Hypothalamus (tissue), 51 donors: ENCODE results near the gene POP5.
"Not testable (repeated sequence)": the region's sequence is repeated elsewhere in the genome, so short reads cannot be mapped to it uniquely, and the experiment has no call there.

ENCODE experiments used
- DNase-seq, 51 donors: peaks; one replicate each; lab custom pipeline; 2025; lab: John Stamatoyannopoulos, UW

The POP5 gene

DNA sequence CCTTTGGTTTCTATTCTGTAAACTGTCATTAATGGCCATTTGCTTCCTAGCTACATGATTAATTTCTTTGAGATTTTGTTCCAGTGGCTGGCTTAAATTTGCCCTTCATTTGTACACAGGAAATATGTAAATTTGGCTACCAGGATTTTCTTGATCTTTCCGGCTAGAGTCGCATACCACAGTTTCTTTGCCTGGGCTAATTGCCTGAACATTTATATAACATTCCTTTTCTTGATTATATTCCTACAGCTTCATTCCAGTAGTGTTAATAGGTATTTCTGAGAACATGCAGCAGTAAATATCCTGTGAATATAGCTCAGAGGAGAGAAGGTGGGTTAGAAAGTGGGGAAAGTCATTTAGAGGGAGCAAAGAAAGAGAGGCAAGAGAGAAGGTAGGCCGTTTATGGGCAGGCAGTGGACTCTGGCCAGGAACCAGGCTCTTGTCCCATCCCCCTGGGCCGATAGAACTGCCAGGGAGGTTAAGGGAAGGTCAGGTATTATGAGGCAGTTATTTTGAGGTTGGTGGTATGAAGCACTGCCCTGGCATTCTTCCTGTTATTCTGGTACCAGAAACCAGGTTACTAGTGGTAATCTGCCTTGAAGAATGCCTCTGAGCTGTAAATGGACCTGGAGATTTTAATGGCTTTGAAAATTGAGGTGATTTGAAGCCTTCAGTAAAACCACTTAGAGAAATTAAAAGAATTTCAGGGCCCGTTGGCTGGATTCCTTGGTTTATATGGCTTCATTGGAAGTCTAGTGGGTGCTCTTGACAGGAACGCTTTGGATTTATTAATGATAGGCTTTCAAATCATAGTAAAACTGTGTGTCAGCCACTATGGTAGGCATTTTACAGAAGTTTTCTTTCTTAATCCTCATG lies 42.7 kb downstream of the POP5 start:
- peak in 8 of 51 donors; percentile 0 to 22 (median 12) for DNase-seq

DNA sequence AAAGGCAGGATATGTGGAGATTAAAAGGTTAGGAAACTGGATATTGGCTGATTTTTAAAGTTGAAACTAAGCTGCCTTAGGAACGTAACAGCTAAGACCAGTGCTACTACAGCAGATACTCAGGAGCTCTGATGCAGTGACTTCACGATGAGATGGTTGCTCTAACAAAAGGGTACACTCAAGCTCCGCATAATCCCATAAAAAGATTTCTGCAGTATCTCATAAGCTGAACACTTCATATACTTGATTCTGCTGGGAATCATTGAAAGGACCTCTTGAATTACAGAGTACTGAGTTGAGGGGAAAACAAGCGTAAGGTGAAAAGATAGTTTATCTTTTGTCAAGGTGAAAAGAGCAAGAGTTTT lies 43.4 kb downstream of the POP5 start:
- DNase-seq: no peak

DNA sequence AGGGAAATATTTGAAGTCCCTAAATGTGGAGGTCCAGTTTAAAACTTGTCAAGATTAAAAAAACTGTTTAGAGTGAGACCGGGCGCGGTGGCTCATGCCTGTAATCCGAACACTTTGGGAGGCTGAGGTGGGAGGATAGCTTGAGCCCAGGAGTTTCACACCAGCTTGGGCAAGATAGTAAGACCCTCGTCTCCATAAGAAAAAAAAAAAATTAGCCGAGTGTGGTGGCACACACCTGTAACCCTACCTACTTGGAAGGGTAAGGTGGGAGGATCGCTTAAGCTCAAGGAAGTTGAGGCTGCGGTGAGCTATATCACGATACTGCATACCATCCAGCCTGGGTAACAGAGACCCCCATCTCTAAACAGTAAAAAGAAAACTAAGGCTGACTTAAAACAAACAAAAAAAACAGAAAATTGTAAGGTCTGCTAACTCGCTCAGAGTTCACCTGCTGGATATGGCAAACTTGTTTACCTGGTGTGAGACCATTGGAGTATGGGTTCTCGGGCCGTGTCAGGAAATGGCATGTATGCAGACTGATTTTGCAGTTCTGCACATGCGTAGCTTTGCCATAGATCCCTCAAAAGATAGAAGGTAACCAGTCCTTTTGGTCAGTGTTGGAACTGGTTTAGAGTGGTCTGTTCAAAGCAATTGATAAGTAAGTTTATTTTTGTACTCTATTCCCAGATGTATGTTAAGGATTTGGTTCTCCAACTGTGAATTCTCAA lies 45.0 kb downstream of the POP5 start:
- DNase-seq: no peak

DNA sequence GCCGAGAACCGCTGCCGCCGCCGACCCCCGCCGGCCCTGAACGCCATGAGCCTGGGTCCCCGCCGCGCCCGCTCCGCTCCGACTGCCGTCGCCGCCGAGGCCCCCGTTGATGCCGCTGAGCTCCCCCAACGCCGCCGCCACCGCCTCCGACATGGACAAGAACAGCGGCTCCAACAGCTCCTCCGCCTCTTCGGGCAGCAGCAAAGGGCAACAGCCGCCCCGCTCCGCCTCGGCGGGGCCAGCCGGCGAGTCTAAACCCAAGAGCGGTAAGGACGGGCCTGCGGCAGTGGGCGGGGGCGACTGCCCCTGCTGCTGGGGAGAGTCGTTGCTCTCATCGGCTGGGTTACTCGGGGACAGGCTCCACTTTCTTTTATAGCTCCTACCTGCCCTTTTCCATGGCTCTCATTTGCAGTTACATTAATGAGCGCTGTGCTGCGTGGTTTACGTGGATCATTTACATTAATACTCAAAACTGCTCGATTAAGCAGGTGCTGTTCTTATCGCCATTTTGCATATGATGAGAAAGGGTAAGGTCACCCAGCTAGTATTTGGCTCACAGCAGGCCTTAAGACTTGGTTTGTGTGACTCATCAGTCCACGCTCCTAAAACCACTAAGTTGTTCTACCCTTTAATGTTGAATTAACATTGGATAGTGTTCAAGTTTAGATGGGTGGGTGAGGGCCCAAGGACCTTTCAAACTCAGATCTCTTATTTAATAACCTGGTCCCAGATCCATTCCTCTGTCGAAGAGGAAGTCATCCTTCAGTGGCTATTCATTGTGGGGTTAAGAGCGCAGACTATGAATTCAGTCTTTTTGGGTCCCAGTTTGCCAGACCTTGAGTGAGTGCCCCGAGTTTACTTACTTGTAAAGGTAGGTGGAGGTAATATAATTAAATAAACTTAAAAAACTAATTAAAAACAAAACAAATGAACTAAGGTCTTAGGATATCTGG lies 46.2 kb downstream of the POP5 start:
- DNase-seq: peak in 18 of 51 donors; percentile 22 to 47 (median 39)

DNA sequence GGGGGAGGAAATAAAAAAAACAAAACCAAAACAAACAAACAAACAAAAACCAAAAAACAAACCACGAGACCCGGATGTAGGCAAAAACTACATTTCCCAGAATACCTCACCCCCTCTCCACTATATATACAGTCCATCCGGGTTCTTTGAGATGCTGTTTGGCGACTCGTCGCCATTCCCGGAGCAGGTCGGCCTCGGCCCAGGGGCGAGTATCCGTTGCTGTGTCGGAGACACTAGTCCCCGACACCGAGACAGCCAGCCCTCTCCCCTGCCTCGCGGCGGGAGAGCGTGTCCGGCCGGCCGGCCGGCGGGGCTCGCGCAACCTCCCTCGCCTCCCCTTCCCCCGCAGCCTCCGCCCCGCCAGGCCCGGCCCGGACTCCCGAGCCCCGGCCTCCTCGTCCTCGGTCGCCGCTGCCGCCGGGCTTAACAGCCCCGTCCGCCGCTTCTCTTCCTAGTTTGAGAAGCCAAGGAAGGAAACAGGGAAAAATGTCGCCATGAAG lies 46.9 kb downstream of the POP5 start, which contains the start of gene RNF10:
RNF10 (plus strand) TSS at position 154 of the 500 bp plus-strand sequence. CDS start 456 bp downstream, outside the sequence.
- DNase-seq: peak in 50 of 51 donors; percentile 20 to 89 (median 67)

DNA sequence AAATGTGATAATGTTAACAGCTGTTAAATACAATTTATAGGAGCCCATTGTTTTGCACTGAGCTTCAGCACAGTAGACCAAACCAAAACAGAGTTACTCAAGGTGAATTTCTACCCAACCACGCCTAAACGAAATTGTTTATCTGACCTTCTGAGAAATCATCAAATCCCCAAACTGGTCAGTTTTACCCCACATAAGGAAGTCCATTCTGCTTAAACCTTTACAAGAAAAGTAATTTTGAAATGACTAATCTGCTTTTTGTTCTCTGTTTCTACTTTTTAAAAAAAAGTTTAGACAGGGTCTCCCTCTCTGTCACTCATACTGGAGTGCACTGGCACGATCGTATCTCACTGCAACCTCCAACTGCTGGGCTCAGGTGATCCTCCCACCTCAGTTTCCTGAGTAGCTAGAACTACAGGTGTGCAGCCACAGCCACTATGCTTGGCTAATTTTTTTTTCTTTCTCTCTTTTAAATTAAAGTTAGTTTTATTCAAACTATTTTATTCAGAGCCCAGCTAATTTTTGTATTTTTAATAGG lies 48.4 kb downstream of the POP5 start:
- DNase-seq: no peak

DNA sequence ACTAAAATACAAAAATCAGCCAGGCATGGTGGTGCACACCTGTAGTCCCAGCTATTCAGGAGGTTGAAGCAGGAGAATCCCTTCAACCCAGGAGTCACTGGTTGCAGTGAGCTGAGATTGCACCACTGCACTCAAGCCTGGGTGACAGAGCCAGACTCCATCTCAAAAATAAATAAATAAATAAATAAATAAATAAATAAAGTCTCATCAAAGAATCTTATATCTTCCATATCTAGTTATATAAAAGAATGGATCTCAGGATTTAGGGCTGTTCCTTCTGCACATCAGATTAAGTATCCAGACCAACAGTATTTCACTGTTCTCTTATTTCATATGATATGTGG lies 50.8 kb downstream of the POP5 start:
- not testable (repeated sequence) for DNase-seq

DNA sequence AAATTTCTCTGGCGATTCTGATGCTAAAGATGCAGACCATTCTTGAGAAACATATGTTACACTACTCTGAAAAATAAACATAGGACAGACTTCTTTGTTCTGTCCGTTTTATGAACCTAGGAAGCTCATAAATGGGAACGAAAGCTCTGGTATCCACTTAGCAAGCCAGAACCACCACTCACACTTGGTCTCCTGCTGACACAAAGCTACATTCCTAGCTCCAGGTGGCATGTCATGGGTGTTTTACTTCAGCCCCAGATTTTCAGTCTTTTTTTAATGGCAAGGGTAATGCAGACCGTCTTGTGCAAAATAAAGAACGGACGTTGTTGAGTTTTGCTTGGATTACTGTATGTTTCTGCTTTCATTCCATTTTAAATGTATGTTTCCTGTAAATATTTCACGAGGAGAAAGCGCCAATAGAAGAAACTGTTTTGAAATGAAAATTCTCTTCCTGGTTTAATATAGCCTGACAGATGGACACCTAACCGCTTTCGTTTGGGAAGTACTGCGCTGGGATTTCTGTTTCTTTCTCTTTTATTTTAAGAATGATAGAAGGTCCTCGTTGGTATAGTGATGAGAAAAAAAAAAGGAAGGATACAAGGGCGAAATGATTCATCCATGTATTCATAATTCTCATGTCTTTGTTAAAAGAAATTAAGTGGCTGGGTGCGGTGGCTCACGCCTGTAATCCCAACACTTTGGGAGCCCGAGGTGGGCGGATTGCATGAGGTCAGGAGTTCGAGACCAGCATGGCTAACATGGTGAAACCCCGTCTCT lies 51.4 kb downstream of the POP5 start:
- DNase-seq: peak in 3 of 51 donors; percentile 2 to 77 (median 4)

DNA sequence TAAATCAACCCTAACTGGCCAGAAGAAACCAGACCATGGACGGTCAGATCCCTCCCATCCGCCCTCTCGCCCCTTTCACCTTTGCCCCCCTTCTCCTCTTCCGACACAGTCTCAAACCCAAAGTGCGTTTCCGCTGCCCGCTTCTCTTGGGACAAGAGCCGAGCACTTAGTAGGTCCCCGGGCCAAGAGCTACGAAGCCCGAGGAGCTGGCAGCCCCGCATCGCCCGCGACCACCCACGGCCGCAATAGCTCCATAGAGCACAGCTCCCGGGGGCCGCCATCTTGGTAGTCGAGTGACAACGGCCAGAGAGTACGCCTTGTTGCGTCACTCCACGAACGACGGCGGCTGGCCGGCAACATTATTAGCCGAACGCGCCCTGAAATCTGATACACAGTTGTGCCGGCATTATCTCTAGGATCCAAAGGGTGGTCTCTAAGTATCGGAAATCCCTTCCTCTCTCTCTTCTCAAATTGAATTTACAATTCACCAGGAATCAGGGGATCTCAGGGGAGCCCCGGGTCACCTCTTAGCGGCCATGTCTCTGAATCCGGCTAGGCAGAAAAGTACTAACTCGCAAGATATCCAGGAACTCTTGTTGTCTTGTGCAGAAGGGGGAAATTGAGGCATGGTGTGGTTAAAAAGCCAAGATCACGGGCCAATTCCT lies 52.2 kb downstream of the POP5 start, which contains the start of gene COQ5:
COQ5 (minus strand) TSS at position 298 of the 665 bp plus-strand sequence; CDS start at position 281, 17 bp downstream.
- peak; percentile 56 to 96 (median 84) for DNase-seq
